HEK293 (cell line): ENCODE measurements around the gene EMP3.

ENCODE experiments used
- AEBP2 ChIP-seq: fragments of 450-650 bp; formaldehyde crosslinking; IDR thresholded peaks from 2 replicates; pipeline ENCODE4 v1.5.1; 2016; ENCODE audit warnings: missing biosample characterization, missing genetic modification characterization, borderline replicate concordance
- EGR2 ChIP-seq: fragments of 450-650 bp; formaldehyde crosslinking; IDR thresholded peaks from 2 replicates; pipeline ENCODE4 v1.5.1; 2016; ENCODE audit warnings: low read depth, missing biosample characterization, missing genetic modification characterization
- HIC1 ChIP-seq: fragments of 450-650 bp; formaldehyde crosslinking; IDR thresholded peaks from 2 replicates; pipeline ENCODE4 v1.5.1; 2016; ENCODE audit warnings: missing biosample characterization, missing genetic modification characterization
- HOXA7 ChIP-seq: sonication (generic); formaldehyde crosslinking; IDR thresholded peaks from 2 replicates; pipeline ENCODE4 v1.8.1; 2022; ENCODE audit warnings: missing genetic modification reagents, borderline replicate concordance
- KLF10 ChIP-seq: fragments of 450-650 bp; IDR thresholded peaks from 2 replicates; pipeline ENCODE4 v1.5.1; 2018; ENCODE audit warnings: missing biosample characterization, mild to moderate bottlenecking, missing genetic modification characterization
- REST ChIP-seq: fragments of 450-650 bp; formaldehyde crosslinking; IDR thresholded peaks from 2 replicates; pipeline ENCODE4 v1.5.1; 2016; ENCODE audit warnings: missing biosample characterization, missing genetic modification characterization
- ZBTB1 ChIP-seq: fragments of 450-650 bp; formaldehyde crosslinking; IDR thresholded peaks from 2 replicates; pipeline ENCODE4 v1.5.1; 2016; ENCODE audit warnings: missing biosample characterization, missing genetic modification characterization
- ZBTB11 ChIP-seq: fragments of 450-650 bp; formaldehyde crosslinking; conservative IDR thresholded peaks from 2 replicates; pipeline ENCODE4 v1.5.1; 2016; ENCODE audit warnings: low read depth, missing biosample characterization, missing genetic modification characterization
- ZBTB26 ChIP-seq: fragments of 450-650 bp; formaldehyde crosslinking; optimal IDR thresholded peaks from 2 replicates; pipeline ENCODE3; 2016; ENCODE audit warnings: missing biosample characterization, mild to moderate bottlenecking, missing genetic modification characterization
- ZFP69B ChIP-seq: fragments of 450-650 bp; formaldehyde crosslinking; IDR thresholded peaks from 2 replicates; pipeline ENCODE4 v1.5.1; 2016; ENCODE audit warnings: missing biosample characterization, missing genetic modification characterization
- ZNF133 ChIP-seq: fragments of 450-650 bp; formaldehyde crosslinking; IDR thresholded peaks from 2 replicates; pipeline ENCODE4 v1.5.1; 2016; ENCODE audit warnings: missing biosample characterization, missing genetic modification characterization
- ZNF155 ChIP-seq: fragments of 450-650 bp; formaldehyde crosslinking; IDR thresholded peaks from 2 replicates; pipeline ENCODE4 v1.5.1; 2016; ENCODE audit warnings: missing biosample characterization, missing genetic modification characterization
- ZNF174 ChIP-seq: fragments of 450-650 bp; formaldehyde crosslinking; IDR thresholded peaks from 2 replicates; pipeline ENCODE4 v1.5.0; 2017; ENCODE audit warnings: missing biosample characterization, mild to moderate bottlenecking, missing genetic modification characterization
- ZNF280D ChIP-seq: fragments of 450-650 bp; formaldehyde crosslinking; IDR thresholded peaks from 2 replicates; pipeline ENCODE4 v1.5.1; 2016; ENCODE audit warnings: missing biosample characterization, missing genetic modification characterization
- ZNF488 ChIP-seq: fragments of 450-650 bp; formaldehyde crosslinking; IDR thresholded peaks from 2 replicates; pipeline ENCODE4 v1.5.1; 2016; ENCODE audit warnings: missing biosample characterization, missing genetic modification characterization
- ZNF600 ChIP-seq: fragments of 450-650 bp; formaldehyde crosslinking; IDR thresholded peaks from 2 replicates; pipeline ENCODE4 v1.5.1; 2016; ENCODE audit warnings: missing biosample characterization, missing genetic modification characterization
- ZNF704 ChIP-seq: fragments of 450-650 bp; formaldehyde crosslinking; IDR thresholded peaks from 2 replicates; pipeline ENCODE4 v1.5.1; 2016; ENCODE audit warnings: missing biosample characterization, missing genetic modification characterization
- ZNF830 ChIP-seq: fragments of 450-650 bp; IDR thresholded peaks from 2 replicates; pipeline ENCODE4 v1.5.0; 2018; ENCODE audit warnings: missing biosample characterization, missing genetic modification characterization, low read depth, mild to moderate bottlenecking, moderate library complexity
- ZSCAN16 ChIP-seq: fragments of 450-650 bp; formaldehyde crosslinking; IDR thresholded peaks from 2 replicates; pipeline ENCODE4 v1.5.1; 2016; ENCODE audit warnings: missing biosample characterization, missing genetic modification characterization

The EMP3 gene

GRCh38 chr19:48330012-48330681 is 4.8 kb downstream of the EMP3 start (continued):
- no peak for TF ChIP-seq ZNF600
- TF ChIP-seq ZBTB1, result no peak
- TF ChIP-seq HOXA7, result no peak
- TF ChIP-seq ZFP69B, result no peak
- no peak for TF ChIP-seq AEBP2
- no peak for TF ChIP-seq ZNF704 (tag by site-specific recombination)
- TF ChIP-seq ZBTB26 (tag by site-specific recombination), result peak; percentile 42
- TF ChIP-seq ZNF155 (tag by site-specific recombination), result no peak
- TF ChIP-seq ZNF133 (tag by site-specific recombination), result no peak
- TF ChIP-seq ZNF174 (tag by site-specific recombination), result no peak
- TF ChIP-seq ZNF830, result no peak
- no peak for TF ChIP-seq ZSCAN16
- no peak for TF ChIP-seq ZNF488
- TF ChIP-seq ZNF280D (tag by site-specific recombination), result no peak
- TF ChIP-seq ZBTB11 (tag by site-specific recombination), result peak; percentile 59
- 0 out of 2 replicates have a peak, but pooled peaks have one; percentile 24 for TF ChIP-seq EGR2 (tag by site-specific recombination)
- TF ChIP-seq HIC1, result peak; percentile 83; the same call in 1 of the 2 replicates
- TF ChIP-seq KLF10 (tag by site-specific recombination), result no peak
- no peak for TF ChIP-seq REST (tag by site-specific recombination)
